Measurements from ENCODE around the gene ACADVL. TPM values are rescaled to one million over a fixed set of nuclear protein-coding genes. Genes with fewer than 3 reads are reported as not detected.

ACADVL gene
- total and polyA plus RNA-seq, 2 donors (not counting 1 experiment from before 2014, with no cell fraction given): 640 to 696 TPM

DNA sequence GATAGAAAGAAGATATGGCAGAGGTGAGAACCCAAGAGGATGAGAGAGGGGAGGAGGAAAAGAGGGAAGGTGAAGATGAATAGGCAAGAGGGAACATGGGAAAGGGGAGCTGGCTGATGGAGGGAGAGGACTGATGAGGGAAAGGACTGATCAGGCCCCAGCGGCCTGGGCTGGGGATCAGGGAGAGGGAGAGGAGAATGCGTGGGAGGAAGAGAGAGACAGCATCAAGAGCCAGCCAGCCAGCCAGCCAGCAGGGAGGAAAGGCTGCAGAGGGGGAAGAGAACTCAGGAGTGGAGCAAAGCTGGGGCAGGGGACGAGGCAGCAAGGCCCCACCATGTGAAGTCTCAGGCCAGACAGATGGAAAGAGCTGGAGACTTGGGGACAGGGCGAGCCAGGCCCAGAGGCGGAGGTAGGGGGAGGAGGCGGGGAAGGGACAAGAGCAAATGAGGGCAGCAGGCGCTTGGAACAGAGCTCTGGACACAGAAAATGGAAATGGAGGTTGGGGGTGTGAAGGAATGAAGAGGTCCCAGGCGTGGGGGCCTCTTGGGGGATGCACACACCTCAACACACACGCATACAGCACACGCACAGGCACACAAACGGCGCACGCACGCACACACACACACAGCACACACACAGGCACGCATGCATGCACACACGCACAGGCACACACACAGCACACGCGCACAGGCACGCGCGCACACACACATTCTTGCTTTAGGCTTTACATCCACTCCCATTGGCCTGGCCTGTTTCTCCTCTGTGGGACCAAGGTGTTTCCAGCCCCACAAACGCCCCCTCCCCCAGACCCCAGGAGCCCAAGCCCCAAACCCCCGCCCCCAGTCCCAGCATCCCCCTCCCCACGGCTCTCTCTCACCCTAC, 12.4 kb upstream of the ACADVL start:
- no peak overlapping the region for H3K9ac ChIP-seq (ENCODE audit: low read length)
- H3K36me3 ChIP-seq (replicated peaks in 1 of 2; ENCODE audit: control extremely low read depth in 1 of 2, control insufficient read depth in 1 of 2, extremely low read depth in 1 of 2, insufficient read depth in 2 of 2, low read length in 1 of 2): no peaks in the 10 kb centered on the region
- no peak for ATAC-seq (ENCODE audit: low read depth)
- Mint-ChIP-seq H3K27ac (peak overlapping the region; percentile 32), H3K4me3 (no peak overlapping the region), H3K27me3 (peaks cover 5% of the 10 kb centered on the region), H3K4me1 (peaks cover 28% of the 10 kb centered on the region), H3K9me3 (ENCODE audit: insufficient read depth) (no peaks in the 10 kb centered on the region)
- no peaks in the 10 kb centered on the region for H3K79me2 ChIP-seq (ENCODE audit: control insufficient read depth, insufficient read depth, low read length)
- intact Hi-C loops (cut with micrococcal nuclease): no loop called here
- ChIA-PET POLR2A (interaction anchor here (0.5 to 0.8 kb wide), 2 partner anchors 12 to 74 kb away, joined by 3 to 9 read pairs; partner anchors contain the start of gene DLG4), CTCF (no interaction called here)
- H3K27ac ChIP-seq (ENCODE audit: low read length in 2 of 2): no peak overlapping the region
- no peak overlapping the region for H3K4me2 ChIP-seq (replicated peaks; ENCODE audit: low read depth, low read length, poor library complexity, severe bottlenecking)
- H3K9me3 ChIP-seq (ENCODE audit: control extremely low read depth in 1 of 3, control insufficient read depth in 2 of 3, insufficient read depth in 1 of 3, low read length in 2 of 3): no peaks in the 10 kb centered on the region
- no peak overlapping the region for H2AFZ ChIP-seq (ENCODE audit: insufficient read depth, low read depth, low read length, poor library complexity, severe bottlenecking)
- H3K4me1 ChIP-seq (ENCODE audit: control insufficient read depth in 2 of 2, insufficient read depth in 2 of 2, low read length in 2 of 2): peaks cover 17 to 25% of the 10 kb centered on the region in 2 donors
- H3K4me3 ChIP-seq (ENCODE audit: control extremely low read depth in 1 of 5, extremely low read depth in 1 of 5, insufficient read depth in 1 of 5, low read depth in 2 of 5, low read length in 4 of 5): no peak overlapping the region
- no peak for DNase-seq
- no peak for TF ChIP-seq EZH2 (IDR thresholded peaks at IDR 0.05; ENCODE audit: borderline replicate concordance, insufficient read depth, low read depth, low read length, poor library complexity, severe bottlenecking)
- TF ChIP-seq, protein P1, sequence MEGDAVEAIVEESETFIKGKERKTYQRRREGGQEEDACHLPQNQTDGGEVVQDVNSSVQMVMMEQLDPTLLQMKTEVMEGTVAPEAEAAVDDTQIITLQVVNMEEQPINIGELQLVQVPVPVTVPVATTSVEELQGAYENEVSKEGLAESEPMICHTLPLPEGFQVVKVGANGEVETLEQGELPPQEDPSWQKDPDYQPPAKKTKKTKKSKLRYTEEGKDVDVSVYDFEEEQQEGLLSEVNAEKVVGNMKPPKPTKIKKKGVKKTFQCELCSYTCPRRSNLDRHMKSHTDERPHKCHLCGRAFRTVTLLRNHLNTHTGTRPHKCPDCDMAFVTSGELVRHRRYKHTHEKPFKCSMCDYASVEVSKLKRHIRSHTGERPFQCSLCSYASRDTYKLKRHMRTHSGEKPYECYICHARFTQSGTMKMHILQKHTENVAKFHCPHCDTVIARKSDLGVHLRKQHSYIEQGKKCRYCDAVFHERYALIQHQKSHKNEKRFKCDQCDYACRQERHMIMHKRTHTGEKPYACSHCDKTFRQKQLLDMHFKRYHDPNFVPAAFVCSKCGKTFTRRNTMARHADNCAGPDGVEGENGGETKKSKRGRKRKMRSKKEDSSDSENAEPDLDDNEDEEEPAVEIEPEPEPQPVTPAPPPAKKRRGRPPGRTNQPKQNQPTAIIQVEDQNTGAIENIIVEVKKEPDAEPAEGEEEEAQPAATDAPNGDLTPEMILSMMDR (IDR thresholded peaks at IDR 0.05): no peak
- 97% methylated on average over 15 of the region's 24 CpGs for WGBS (ENCODE audit: insufficient coverage)
- H3K27me3 ChIP-seq (replicated peaks in 1 of 4; ENCODE audit: control extremely low read depth in 1 of 4, control insufficient read depth in 3 of 4, insufficient read depth in 4 of 4, low read length in 3 of 4): peaks cover 0 to 4% (median 0%) of the 10 kb centered on the region in 4 experiments
- H4K20me1 ChIP-seq (ENCODE audit: control insufficient read depth, insufficient read depth, low read length, poor library complexity, severe bottlenecking): no peaks in the 10 kb centered on the region

DNA sequence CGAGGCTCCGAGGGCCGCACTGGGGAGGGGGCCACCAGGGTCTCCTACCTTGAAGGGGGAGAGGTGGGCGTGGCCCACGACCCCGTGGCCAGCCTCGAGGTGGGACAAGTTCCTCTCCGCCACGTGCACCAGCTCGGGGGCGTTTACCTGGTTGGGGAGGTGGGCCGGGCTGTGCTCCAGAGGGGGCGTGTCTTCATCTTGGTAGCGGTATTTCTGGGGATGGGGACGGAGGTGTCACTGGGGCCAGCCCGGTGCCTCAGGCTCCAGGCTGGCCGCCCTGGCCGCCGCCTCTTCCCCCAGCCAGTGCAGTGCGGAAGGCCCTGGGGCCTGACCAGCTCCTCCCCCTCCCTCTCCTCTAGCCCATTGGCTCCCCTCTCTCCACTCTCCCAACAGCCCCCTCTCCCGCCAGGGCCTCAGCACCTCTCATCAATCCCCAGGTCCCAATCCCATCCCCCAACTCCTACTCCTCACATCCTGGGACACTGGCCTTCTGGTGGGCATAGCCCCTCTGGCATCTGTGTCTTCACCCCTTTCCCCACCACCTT, 11.6 kb upstream of the ACADVL start:
- Histone ChIP-seq H3K27ac (ENCODE audit: low read length in 2 of 2) (no peak overlapping the region), H3K4me1 (ENCODE audit: control insufficient read depth in 2 of 2, insufficient read depth in 2 of 2, low read length in 2 of 2) (peaks cover 17 to 25% of the 10 kb centered on the region in 2 donors), H3K79me2 (ENCODE audit: control insufficient read depth, insufficient read depth, low read length) (no peaks in the 10 kb centered on the region), H3K4me2 (replicated peaks; ENCODE audit: low read depth, low read length, poor library complexity, severe bottlenecking) (no peak overlapping the region), H2AFZ (ENCODE audit: insufficient read depth, low read depth, low read length, poor library complexity, severe bottlenecking) (no peak overlapping the region), H4K20me1 (ENCODE audit: control insufficient read depth, insufficient read depth, low read length, poor library complexity, severe bottlenecking) (no peaks in the 10 kb centered on the region), H3K9ac (ENCODE audit: low read length) (no peak overlapping the region), H3K27me3 (replicated peaks in 1 of 4; ENCODE audit: control extremely low read depth in 1 of 4, control insufficient read depth in 3 of 4, insufficient read depth in 4 of 4, low read length in 3 of 4) (peaks cover 0 to 4% (median 0%) of the 10 kb centered on the region in 4 experiments), H3K4me3 (ENCODE audit: control extremely low read depth in 1 of 5, extremely low read depth in 1 of 5, insufficient read depth in 1 of 5, low read depth in 2 of 5, low read length in 4 of 5) (no peak overlapping the region), H3K36me3 (replicated peaks in 1 of 2; ENCODE audit: control extremely low read depth in 1 of 2, control insufficient read depth in 1 of 2, extremely low read depth in 1 of 2, insufficient read depth in 2 of 2, low read length in 1 of 2) (no peaks in the 10 kb centered on the region), H3K9me3 (ENCODE audit: control extremely low read depth in 1 of 3, control insufficient read depth in 2 of 3, insufficient read depth in 1 of 3, low read length in 2 of 3) (no peaks in the 10 kb centered on the region)
- no peak for TF ChIP-seq EZH2 (IDR thresholded peaks at IDR 0.05; ENCODE audit: borderline replicate concordance, insufficient read depth, low read depth, low read length, poor library complexity, severe bottlenecking)
- TF ChIP-seq, protein P1 (IDR thresholded peaks at IDR 0.05): no peak
- peaks cover 5% of the 10 kb centered on the region for H3K27me3 Mint-ChIP-seq
- WGBS (ENCODE audit: insufficient coverage): 88% methylated on average over 18 of the region's 21 CpGs
- H3K27ac Mint-ChIP-seq: no peak overlapping the region
- DNase-seq: no peak
- H3K9me3 Mint-ChIP-seq (ENCODE audit: insufficient read depth): no peaks in the 10 kb centered on the region
- H3K4me1 Mint-ChIP-seq: peaks cover 28% of the 10 kb centered on the region
- POLR2A ChIA-PET: no interaction called here
- H3K4me3 Mint-ChIP-seq: no peak overlapping the region
- CTCF ChIA-PET: no interaction called here
- intact Hi-C loops (cut with micrococcal nuclease): no loop called here
- ATAC-seq (ENCODE audit: low read depth): no peak

All from B cell (primary cell).